GM19240 (cell line): ENCODE results near the gene ZNF8.
"Not testable (repeated sequence)": the region's sequence is repeated elsewhere in the genome, so short reads cannot be mapped to it uniquely, and the experiment has no call there.

Experiments
- DNase-seq: peaks from one replicate; pipeline ENCODE4 v3.0.0; 2011; ENCODE audit warnings: low spot score; ENCODE audit not compliant: insufficient read length

The ZNF8 gene

GRCh38 chr19:58294743-58295374, 16.1 kb downstream of the ZNF8 start:
- no peak for DNase-seq

- DNase-seq: no peak
These were observed 17.3 kb downstream of the ZNF8 start for GRCh38 chr19:58296104-58296503.

GRCh38 chr19:58300620-58301019, 21.9 kb downstream of the ZNF8 start:
- no peak for DNase-seq

- DNase-seq: no peak
These were observed 25.5 kb downstream of the ZNF8 start for GRCh38 chr19:58304255-58304654.

GRCh38 chr19:58304748-58305064, 26.0 kb downstream of the ZNF8 start:
- no peak for DNase-seq

GRCh38 chr19:58305065-58305931, 26.5 kb downstream of the ZNF8 start, which contains the start of gene ERVK3-1:
TSS of gene ERVK3-1 (plus strand) at chr19:58305377. CDS start at chr19:58312169, 6,792 bp downstream.
- DNase-seq: peak; percentile 96

GRCh38 chr19:58305932-58306323, 27.2 kb downstream of the ZNF8 start:
- DNase-seq: no peak

- no peak for DNase-seq
These were observed 29.0 kb downstream of the ZNF8 start for GRCh38 chr19:58307736-58308135.

GRCh38 chr19:58310685-58311084, 31.9 kb downstream of the ZNF8 start:
- DNase-seq: not testable (repeated sequence)

GRCh38 chr19:58311345-58311865, 32.6 kb downstream of the ZNF8 start:
- no peak for DNase-seq

GRCh38 chr19:58315580-58315979, 36.8 kb downstream of the ZNF8 start:
- no peak for DNase-seq

GRCh38 chr19:58317476-58318072, 38.8 kb downstream of the ZNF8 start:
- DNase-seq: no peak

- no peak for DNase-seq
These were observed 39.5 kb downstream of the ZNF8 start for GRCh38 chr19:58318297-58318696.

GRCh38 chr19:58319241-58319640, 40.5 kb downstream of the ZNF8 start:
- DNase-seq: no peak

GRCh38 chr19:58325311-58326022, 46.7 kb downstream of the ZNF8 start:
- DNase-seq: no peak

- DNase-seq: no peak
These were observed 47.8 kb downstream of the ZNF8 start for GRCh38 chr19:58326501-58326913.

- DNase-seq: peak; percentile 93
These were observed 48.4 kb downstream of the ZNF8 start, which contains the start of gene ZSCAN22 for GRCh38 chr19:58326914-58327726. TSS of gene ZSCAN22 (plus strand) at chr19:58326994. CDS start at chr19:58334803, 7,809 bp downstream.

GRCh38 chr19:58328999-58329398, 50.2 kb downstream of the ZNF8 start:
- no peak for DNase-seq

GRCh38 chr19:58330458-58330857, 51.7 kb downstream of the ZNF8 start:
- DNase-seq: no peak

GRCh38 chr19:58332697-58333096, 53.9 kb downstream of the ZNF8 start:
- DNase-seq: no peak
